A549 (cell line): ENCODE measurements around the gene PROK2. TPM values are rescaled to one million over a fixed set of nuclear protein-coding genes. Genes with fewer than 3 reads are reported as not detected.

Experiments
- ATAC-seq, 2 experiments: fragments of 200-7000 bp in 1 of 2; fragments of >200 bp in 1 of 2; cut with Nextera tagmentation in 1 of 2; cut with Tn5 transposase in 1 of 2; 3 replicates each; pipeline versions ENCODE4 v1.8.0 to v1.9.1; 2018 to 2020; ENCODE audit warnings: mild to moderate bottlenecking in 1 of 2, moderate library complexity in 1 of 2
- CTCF ChIA-PET: fragments of 300-600 bp; sonication (Branson Sonifier 250); formaldehyde crosslinking; extraction: SDS; loops from one replicate; lab custom pipeline; 2021; ENCODE audit warnings: antibody characterized with exemption, inconsistent platforms; lab: Yijun Ruan, JAX
- POLR2A ChIA-PET: fragments of 350-600 bp; formaldehyde crosslinking; extraction: SDS; loops from one replicate; lab custom pipeline; 2021; ENCODE audit warnings: antibody characterized with exemption, inconsistent platforms; lab: Yijun Ruan, JAX
- DNase-seq, 2 experiments: peaks; one replicate each; pipeline versions ENCODE4 v3.0.0 to v3.0.0-alpha.2; 2011 to 2016; ENCODE audit warnings: low read depth in 1 of 2, low spot score in 1 of 2
- FAIRE-seq: peaks from 2 replicates; lab custom pipeline; 2011; peaks lifted over from hg19 to GRCh38; lab: Jason Lieb, UNC
- H3K27ac ChIP-seq, 2 experiments: fragments of >200 bp; sonication (Bioruptor Twin); formaldehyde crosslinking; 3 replicates each; pipeline ENCODE4 v1.5.1; 2016 to 2017
- H3K4me1 ChIP-seq: fragments of >200 bp; sonication (Bioruptor Twin); formaldehyde crosslinking; 3 replicates; pipeline ENCODE4 v1.6.1; 2016
- H3K4me2 ChIP-seq: fragments of >200 bp; sonication (Bioruptor Twin); formaldehyde crosslinking; 3 replicates; pipeline ENCODE4 v1.6.1; 2016
- H3K4me3 ChIP-seq: fragments of >200 bp; sonication (Bioruptor Twin); formaldehyde crosslinking; 3 replicates; pipeline ENCODE4 v1.5.1; 2016
- H3K9me3 ChIP-seq: fragments of >200 bp; sonication (Bioruptor Twin); formaldehyde crosslinking; 3 replicates; pipeline ENCODE4 v1.6.1; 2016
- BCL3 ChIP-seq: fragments of >200 bp; sonication (Bioruptor Twin); formaldehyde crosslinking; IDR thresholded peaks from 3 replicates; pipeline ENCODE4 v1.6.1; 2016
- CBX2 ChIP-seq: fragments of 200-600 bp; sonication (generic); IDR thresholded peaks from 2 replicates; pipeline ENCODE4 v1.6.1; 2016; ENCODE audit warnings: low read depth, mild to moderate bottlenecking, borderline replicate concordance
- EHF ChIP-seq: fragments of 250-450 bp; sonication (Bioruptor Pico); IDR thresholded peaks from 2 replicates; pipeline ENCODE4 v1.5.0; 2020; ENCODE audit warnings: mild to moderate bottlenecking
- FOSB ChIP-seq: fragments of 250-450 bp; sonication (Bioruptor Pico); IDR thresholded peaks from 2 replicates; pipeline ENCODE4 v1.5.0; 2020; ENCODE audit warnings: mild to moderate bottlenecking, moderate library complexity
- FOSL2 ChIP-seq, 2 experiments: fragments of 450-650 bp in 1 of 2; fragments of >200 bp in 1 of 2; sonication (Bioruptor Twin) in 1 of 2; formaldehyde crosslinking; IDR thresholded peaks; 2 replicates each; pipeline versions ENCODE4 v1.5.0 to v1.6.1; 2016 to 2020; ENCODE audit warnings: mild to moderate bottlenecking in 1 of 2, moderate library complexity in 1 of 2
- FOXS1 ChIP-seq: fragments of 250-450 bp; sonication (Bioruptor Pico); IDR thresholded peaks from 2 replicates; pipeline ENCODE4 v1.5.0; 2020; ENCODE audit warnings: mild to moderate bottlenecking, moderate library complexity
- HEYL ChIP-seq: fragments of 250-450 bp; sonication (Bioruptor Pico); IDR thresholded peaks from 2 replicates; pipeline ENCODE4 v1.8.0; 2021; ENCODE audit warnings: mild to moderate bottlenecking, moderate library complexity
- HOXB13 ChIP-seq: fragments of 250-450 bp; sonication (Bioruptor Pico); IDR thresholded peaks from 2 replicates; pipeline ENCODE4 v1.5.0; 2020; ENCODE audit warnings: low read depth, mild to moderate bottlenecking, moderate library complexity
- HOXB5 ChIP-seq: fragments of 250-450 bp; sonication (Bioruptor Pico); IDR thresholded peaks from 2 replicates; pipeline ENCODE4 v1.5.0; 2020; ENCODE audit warnings: mild to moderate bottlenecking, moderate library complexity
- PBX3 ChIP-seq: IDR thresholded peaks from 2 replicates; pipeline ENCODE4 v1.6.1; 2012
- PHF8 ChIP-seq: fragments of 200-600 bp; sonication (generic); IDR thresholded peaks from 2 replicates; pipeline ENCODE4 v1.6.1; 2016; ENCODE audit warnings: low read depth, mild to moderate bottlenecking, antibody characterized with exemption, moderate library complexity, borderline replicate concordance
- POLR2AphosphoS2 ChIP-seq: conservative IDR thresholded peaks from 2 replicates; pipeline ENCODE4 v1.6.1; 2012; ENCODE audit warnings: low read length, improper control_type of control experiment, inconsistent platforms
- RCOR1 ChIP-seq: fragments of 150-350 bp; IDR thresholded peaks from 2 replicates; pipeline ENCODE4 v1.6.1; 2014; ENCODE audit warnings: antibody characterized with exemption, low read length, low read depth
- REST ChIP-seq: fragments of 200-600 bp; sonication (generic); IDR thresholded peaks from 2 replicates; pipeline ENCODE4 v1.6.1; 2016; ENCODE audit warnings: antibody characterized with exemption, mild to moderate bottlenecking, moderate library complexity
- SREBF2 ChIP-seq: fragments of 450-650 bp; IDR thresholded peaks from 2 replicates; pipeline ENCODE4 v1.6.1; 2014; ENCODE audit warnings: mild to moderate bottlenecking, moderate library complexity
- ZFP36 ChIP-seq: fragments of 450-650 bp; IDR thresholded peaks from 2 replicates; pipeline ENCODE4 v1.6.1; 2014; ENCODE audit warnings: borderline replicate concordance; ENCODE audit not compliant: partially characterized antibody
- WGBS: methylation state at CpG from one replicate; pipeline ENCODE4 v1.1.6; 2017; ENCODE audit errors: missing lambda C conversion rate; 5-methylcytosine and 5-hydroxymethylcytosine counted together
- polyA plus RNA-seq, 4 experiments: library from polyadenylated mRNA; depleted of rRNA in 3 of 4; stranded (reverse); fragments of >200 nt; fragmentation: RNase III in 1 of 4; extraction: RNeasy Plus Mini Kit Qiagen cat#74134 plus additional on column Dnase treatment in 1 of 4; gene quantifications; 2 replicates in 3 of 4; 3 replicates in 1 of 4; pipeline ENCODE4 v1.2.3, GENCODE V29; 2011 to 2017
- TF ChIP-seq, protein P1 (sequence below): IDR thresholded peaks from 2 replicates; pipeline ENCODE4 v1.6.1; 2012
- TF ChIP-seq, protein P2 (sequence below): fragments of 250-450 bp; sonication (Bioruptor Pico); IDR thresholded peaks from 2 replicates; pipeline ENCODE4 v1.5.0; 2020; ENCODE audit warnings: low read depth, mild to moderate bottlenecking, moderate library complexity
- TF ChIP-seq, protein P3 (sequence below): fragments of >200 bp; sonication (Bioruptor Twin); formaldehyde crosslinking; IDR thresholded peaks from 2 replicates; pipeline ENCODE4 v1.6.1; 2016

PROK2 gene
- polyA plus RNA-seq, 2 of the 4 experiments (the other 2 are of a cell fraction), result not detected

GRCh38 chr3:71786551-71786950 is 1.6 kb upstream of the PROK2 start:
- no peak for ATAC-seq
- no peak for FAIRE-seq
- H3K4me1 ChIP-seq, result 0 out of 3 replicates have a peak, but pooled peaks cover 3% of the 10 kb centered on the region
- POLR2A ChIA-PET, result no interaction called here
- CTCF ChIA-PET, result no interaction called here
- TF ChIP-seq POLR2AphosphoS2 (no peak), HEYL (CRISPR knock-in tag) (no peak), PHF8 (no peak), FOSB (no peak), FOSL2 (IDR thresholded peaks at IDR 0.05) (no peak), FOSL2 (CRISPR knock-in tag; IDR thresholded peaks at IDR 0.05) (no peak), PBX3 (no peak), SREBF2 (no peak), RCOR1 (no peak), BCL3 (no peak), HOXB5 (CRISPR knock-in tag) (no peak), FOXS1 (CRISPR knock-in tag) (no peak), ZFP36 (no peak)
- TF ChIP-seq, protein P1, sequence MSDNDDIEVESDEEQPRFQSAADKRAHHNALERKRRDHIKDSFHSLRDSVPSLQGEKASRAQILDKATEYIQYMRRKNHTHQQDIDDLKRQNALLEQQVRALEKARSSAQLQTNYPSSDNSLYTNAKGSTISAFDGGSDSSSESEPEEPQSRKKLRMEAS, result no peak
- TF ChIP-seq, protein P2, sequence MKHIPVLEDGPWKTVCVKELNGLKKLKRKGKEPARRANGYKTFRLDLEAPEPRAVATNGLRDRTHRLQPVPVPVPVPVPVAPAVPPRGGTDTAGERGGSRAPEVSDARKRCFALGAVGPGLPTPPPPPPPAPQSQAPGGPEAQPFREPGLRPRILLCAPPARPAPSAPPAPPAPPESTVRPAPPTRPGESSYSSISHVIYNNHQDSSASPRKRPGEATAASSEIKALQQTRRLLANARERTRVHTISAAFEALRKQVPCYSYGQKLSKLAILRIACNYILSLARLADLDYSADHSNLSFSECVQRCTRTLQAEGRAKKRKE, result no peak
- TF ChIP-seq, protein P3, sequence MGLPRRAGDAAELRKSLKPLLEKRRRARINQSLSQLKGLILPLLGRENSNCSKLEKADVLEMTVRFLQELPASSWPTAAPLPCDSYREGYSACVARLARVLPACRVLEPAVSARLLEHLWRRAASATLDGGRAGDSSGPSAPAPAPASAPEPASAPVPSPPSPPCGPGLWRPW, result no peak
- no peak overlapping the region for H3K27ac ChIP-seq
- H3K4me2 ChIP-seq, result no peak overlapping the region
- H3K9me3 ChIP-seq, result no peaks in the 10 kb centered on the region
- 59% methylated on average over 6 of the region's 6 CpGs for WGBS
- no peak for DNase-seq
- H3K4me3 ChIP-seq, result no peak overlapping the region

GRCh38 chr3:71786217-71786549 is 1.2 kb upstream of the PROK2 start:
- 53% methylated on average over 8 of the region's 8 CpGs for WGBS
- Histone ChIP-seq H3K4me3 (no peak overlapping the region), H3K27ac (no peak overlapping the region), H3K9me3 (no peaks in the 10 kb centered on the region), H3K4me2 (no peak overlapping the region), H3K4me1 (0 out of 3 replicates have a peak, but pooled peaks cover 3% of the 10 kb centered on the region)
- POLR2A ChIA-PET, result no interaction called here
- CTCF ChIA-PET, result no interaction called here
- ATAC-seq (no peak), DNase-seq (no peak), FAIRE-seq (no peak)
- TF ChIP-seq CBX2 (no peak), EHF (CRISPR knock-in tag) (no peak), FOSB (no peak), HOXB13 (CRISPR knock-in tag) (no peak), REST (no peak), HOXB5 (CRISPR knock-in tag) (no peak)
